GM08714 (cell line): Measurements from ENCODE around the gene XYLB.
A peak's percentile ranks its signal among the peaks of the same experiment; 100 is the strongest.

Source experiments
- H3K4me3 ChIP-seq: fragments of 200-500 bp; sonication (Bioruptor generic); 2 replicates; pipeline ENCODE4 v1.5.1; 2014; ENCODE audit warnings: mild to moderate bottlenecking, low read length, inconsistent platforms
- ZNF274 ChIP-seq: IDR thresholded peaks from 2 replicates; pipeline ENCODE4 v1.6.1; 2012; ENCODE audit warnings: mild to moderate bottlenecking, low read depth, low read length

The XYLB gene

GRCh38 chr3:38337703-38338102 lies 8.9 kb upstream of the XYLB start:
- H3K4me3 ChIP-seq, result no peak overlapping the region
- TF ChIP-seq ZNF274, result no peak

GRCh38 chr3:38343797-38344594 lies 2.6 kb upstream of the XYLB start:
- no peak for TF ChIP-seq ZNF274
- no peak overlapping the region for H3K4me3 ChIP-seq

GRCh38 chr3:38345879-38346586 lies 552 bp upstream of the XYLB start:
- no peak overlapping the region; the same call in 1 of the 2 replicates for H3K4me3 ChIP-seq
- TF ChIP-seq ZNF274, result no peak

- H3K4me3 ChIP-seq, result peak overlapping the region; percentile 71; the same call in 1 of the 2 replicates
Observed at GRCh38 chr3:38347421-38348200, 1.0 kb downstream of the XYLB start.

GRCh38 chr3:38348903-38349302 lies 2.3 kb downstream of the XYLB start:
- no peak for TF ChIP-seq ZNF274
- H3K4me3 ChIP-seq, result no peak overlapping the region

More at GRCh38 chr3:38347421-38348200, 1.0 kb downstream of the XYLB start:
- TF ChIP-seq ZNF274, result no peak

- TF ChIP-seq ZNF274, result no peak
Observed at GRCh38 chr3:38349684-38350359, 3.2 kb downstream of the XYLB start.

GRCh38 chr3:38353151-38353550 lies 6.6 kb downstream of the XYLB start:
- no peak overlapping the region for H3K4me3 ChIP-seq
- no peak for TF ChIP-seq ZNF274

More at GRCh38 chr3:38349684-38350359, 3.2 kb downstream of the XYLB start:
- no peak overlapping the region for H3K4me3 ChIP-seq

GRCh38 chr3:38354588-38355330 lies 8.2 kb downstream of the XYLB start:
- no peak for TF ChIP-seq ZNF274
- H3K4me3 ChIP-seq, result no peak overlapping the region

- no peak overlapping the region for H3K4me3 ChIP-seq
- TF ChIP-seq ZNF274, result no peak
Observed at GRCh38 chr3:38359038-38359437, 12.5 kb downstream of the XYLB start.

- TF ChIP-seq ZNF274, result no peak
- no peak overlapping the region for H3K4me3 ChIP-seq
Observed at GRCh38 chr3:38360345-38360744, 13.8 kb downstream of the XYLB start.

- TF ChIP-seq ZNF274, result no peak
- H3K4me3 ChIP-seq, result no peak overlapping the region
Observed at GRCh38 chr3:38361496-38361895, 14.9 kb downstream of the XYLB start.

GRCh38 chr3:38362825-38363224 lies 16.2 kb downstream of the XYLB start:
- TF ChIP-seq ZNF274, result no peak
- H3K4me3 ChIP-seq, result no peak overlapping the region

- no peak for TF ChIP-seq ZNF274
Observed at GRCh38 chr3:38364721-38365400, 18.3 kb downstream of the XYLB start.

More at GRCh38 chr3:38364721-38365400, 18.3 kb downstream of the XYLB start:
- no peak overlapping the region for H3K4me3 ChIP-seq
